Measurements from ENCODE around the gene MAD1L1. TPM values are rescaled to one million over a fixed set of nuclear protein-coding genes. Genes with fewer than 3 reads are reported as not detected.
A peak's percentile ranks its signal among the peaks of the same experiment; 100 is the strongest.
"Not testable (repeated sequence)": the region's sequence is repeated elsewhere in the genome, so short reads cannot be mapped to it uniquely, and the experiment has no call there.

Gene MAD1L1
- total and polyA plus RNA-seq, 8 donors: 21.4 to 58.8 (median 22.5) TPM

DNA sequence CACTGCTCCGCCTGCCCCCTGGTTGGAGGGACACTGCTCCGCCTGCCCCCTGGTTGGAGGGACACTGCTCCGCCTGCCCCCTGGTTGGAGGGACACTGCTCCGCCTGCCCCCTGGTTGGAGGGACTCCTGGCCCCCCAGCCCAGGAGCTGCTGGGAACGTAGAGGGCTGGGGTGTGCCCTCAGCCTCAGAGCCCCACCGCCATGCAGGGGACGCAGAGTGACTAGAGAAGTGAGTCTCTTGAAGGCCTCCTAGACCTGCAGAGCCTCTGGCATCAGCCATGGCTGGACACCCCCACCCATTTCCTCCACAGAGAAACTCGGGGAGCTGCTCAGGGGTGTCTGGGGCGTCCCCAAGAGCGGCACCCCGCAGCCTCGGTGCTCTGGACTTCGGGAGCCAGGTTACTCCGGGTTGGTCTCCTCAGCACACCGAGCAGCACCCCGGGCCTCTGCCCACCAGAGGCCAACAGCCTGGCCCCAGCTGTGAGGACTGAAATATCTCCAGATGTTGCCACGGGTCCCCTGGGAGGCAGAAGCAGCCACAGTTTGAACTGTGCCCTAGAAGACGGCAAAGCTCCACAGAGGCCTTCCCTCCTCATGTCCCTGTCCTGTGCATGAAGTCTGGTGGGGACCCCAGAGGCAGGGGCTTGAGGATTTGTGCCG, 370.8 kb downstream of the MAD1L1 start:
- H3K27ac ChIP-seq: no peak overlapping the region
- no peaks in the 10 kb centered on the region for H3K4me1 ChIP-seq
- no peak for ATAC-seq
- TF ChIP-seq, protein P1, sequence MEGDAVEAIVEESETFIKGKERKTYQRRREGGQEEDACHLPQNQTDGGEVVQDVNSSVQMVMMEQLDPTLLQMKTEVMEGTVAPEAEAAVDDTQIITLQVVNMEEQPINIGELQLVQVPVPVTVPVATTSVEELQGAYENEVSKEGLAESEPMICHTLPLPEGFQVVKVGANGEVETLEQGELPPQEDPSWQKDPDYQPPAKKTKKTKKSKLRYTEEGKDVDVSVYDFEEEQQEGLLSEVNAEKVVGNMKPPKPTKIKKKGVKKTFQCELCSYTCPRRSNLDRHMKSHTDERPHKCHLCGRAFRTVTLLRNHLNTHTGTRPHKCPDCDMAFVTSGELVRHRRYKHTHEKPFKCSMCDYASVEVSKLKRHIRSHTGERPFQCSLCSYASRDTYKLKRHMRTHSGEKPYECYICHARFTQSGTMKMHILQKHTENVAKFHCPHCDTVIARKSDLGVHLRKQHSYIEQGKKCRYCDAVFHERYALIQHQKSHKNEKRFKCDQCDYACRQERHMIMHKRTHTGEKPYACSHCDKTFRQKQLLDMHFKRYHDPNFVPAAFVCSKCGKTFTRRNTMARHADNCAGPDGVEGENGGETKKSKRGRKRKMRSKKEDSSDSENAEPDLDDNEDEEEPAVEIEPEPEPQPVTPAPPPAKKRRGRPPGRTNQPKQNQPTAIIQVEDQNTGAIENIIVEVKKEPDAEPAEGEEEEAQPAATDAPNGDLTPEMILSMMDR (IDR thresholded peaks at IDR 0.05): no peak
- DNase-seq: peak in 1 of 4 donors; percentile 67
- no peaks in the 10 kb centered on the region for H3K27me3 ChIP-seq
- H3K9me3 ChIP-seq: no peaks in the 10 kb centered on the region
- no peaks in the 10 kb centered on the region for H3K36me3 ChIP-seq
- H3K4me3 ChIP-seq: no peak overlapping the region
- intact Hi-C loops (cut with DNase I): no loop called here

DNA sequence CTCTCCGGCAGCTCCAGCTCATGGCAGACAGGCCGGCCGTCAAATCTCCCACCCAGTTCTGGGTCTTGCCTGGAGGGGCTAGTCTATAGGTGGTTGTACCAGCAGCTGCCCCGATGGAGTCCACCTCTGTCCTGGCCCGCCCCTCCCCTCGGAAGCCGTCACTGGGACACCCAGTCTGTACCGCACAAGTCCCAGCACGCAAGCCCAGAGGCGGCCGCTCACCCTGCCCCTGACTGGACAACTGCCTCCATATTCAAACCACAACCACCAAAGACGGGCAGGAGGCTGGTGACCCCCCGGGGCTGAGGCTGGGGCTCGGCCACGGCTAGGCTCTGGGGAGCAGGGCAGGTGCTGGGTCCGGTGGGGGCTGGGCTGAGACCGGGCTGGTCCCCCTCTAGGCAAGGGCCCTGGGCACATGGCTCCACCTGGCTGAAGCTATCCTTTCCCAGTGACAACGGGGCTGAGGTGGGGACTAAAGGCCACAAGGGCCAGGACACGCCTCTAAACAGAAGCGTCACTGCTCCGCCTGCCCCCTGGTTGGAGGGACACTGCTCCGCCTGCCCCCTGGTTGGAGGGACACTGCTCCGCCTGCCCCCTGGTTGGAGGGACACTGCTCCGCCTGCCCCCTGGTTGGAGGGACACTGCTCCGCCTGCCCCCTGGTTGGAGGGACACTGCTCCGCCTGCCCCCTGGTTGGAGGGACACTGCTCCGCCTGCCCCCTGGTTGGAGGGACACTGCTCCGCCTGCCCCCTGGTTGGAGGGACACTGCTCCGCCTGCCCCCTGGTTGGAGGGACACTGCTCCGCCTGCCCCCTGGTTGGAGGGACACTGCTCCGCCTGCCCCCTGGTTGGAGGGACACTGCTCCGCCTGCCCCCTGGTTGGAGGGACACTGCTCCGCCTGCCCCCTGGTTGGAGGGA, 371.6 kb downstream of the MAD1L1 start:
- H3K4me1 ChIP-seq; ATAC-seq; H3K27ac ChIP-seq; H3K27me3 ChIP-seq; H3K4me3 ChIP-seq; H3K9me3 ChIP-seq; H3K36me3 ChIP-seq; intact Hi-C loops (cut with DNase I): not testable (repeated sequence)
- peak in 1 of 4 donors; percentile 76 for DNase-seq

DNA sequence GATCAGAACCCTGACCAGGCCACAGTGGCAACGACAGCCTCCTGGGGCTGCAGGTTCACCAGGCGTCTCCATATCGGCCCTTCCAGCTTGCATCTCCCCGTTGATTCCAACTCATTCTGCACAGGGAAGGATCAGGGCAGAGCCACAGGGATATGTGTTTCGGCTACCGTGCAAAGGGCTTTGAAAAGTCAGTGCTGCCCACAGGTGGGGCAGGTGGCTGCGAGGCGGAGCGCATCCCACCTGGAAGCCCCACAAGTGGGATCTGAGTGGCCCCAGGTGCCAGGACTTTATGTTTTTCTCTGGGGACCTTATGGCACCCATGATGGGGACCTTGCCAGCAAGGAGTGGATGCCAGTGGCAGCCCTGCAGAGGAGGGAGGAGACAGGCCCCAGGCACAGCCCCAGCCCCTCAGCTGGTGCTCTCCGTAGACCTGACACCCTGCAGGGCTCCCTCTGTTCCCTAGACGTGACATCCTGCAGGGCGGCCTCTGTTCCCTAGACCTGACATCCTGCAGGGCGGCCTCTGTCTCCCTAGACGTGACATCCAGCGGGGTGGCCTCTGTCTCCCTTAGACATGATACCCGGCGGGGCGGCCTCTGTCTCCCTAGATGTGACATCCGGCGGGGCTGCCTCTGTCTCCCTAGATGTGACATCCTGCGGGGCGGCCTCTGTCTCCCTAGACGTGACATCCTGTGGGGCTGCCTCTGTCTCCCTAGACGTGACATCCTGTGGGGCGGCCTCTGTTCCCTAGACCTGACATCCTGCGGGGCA, 373.3 kb downstream of the MAD1L1 start:
- Histone ChIP-seq H3K4me3 (no peak overlapping the region), H3K4me1 (no peaks in the 10 kb centered on the region)
- intact Hi-C loops (cut with DNase I): no loop called here

DNA sequence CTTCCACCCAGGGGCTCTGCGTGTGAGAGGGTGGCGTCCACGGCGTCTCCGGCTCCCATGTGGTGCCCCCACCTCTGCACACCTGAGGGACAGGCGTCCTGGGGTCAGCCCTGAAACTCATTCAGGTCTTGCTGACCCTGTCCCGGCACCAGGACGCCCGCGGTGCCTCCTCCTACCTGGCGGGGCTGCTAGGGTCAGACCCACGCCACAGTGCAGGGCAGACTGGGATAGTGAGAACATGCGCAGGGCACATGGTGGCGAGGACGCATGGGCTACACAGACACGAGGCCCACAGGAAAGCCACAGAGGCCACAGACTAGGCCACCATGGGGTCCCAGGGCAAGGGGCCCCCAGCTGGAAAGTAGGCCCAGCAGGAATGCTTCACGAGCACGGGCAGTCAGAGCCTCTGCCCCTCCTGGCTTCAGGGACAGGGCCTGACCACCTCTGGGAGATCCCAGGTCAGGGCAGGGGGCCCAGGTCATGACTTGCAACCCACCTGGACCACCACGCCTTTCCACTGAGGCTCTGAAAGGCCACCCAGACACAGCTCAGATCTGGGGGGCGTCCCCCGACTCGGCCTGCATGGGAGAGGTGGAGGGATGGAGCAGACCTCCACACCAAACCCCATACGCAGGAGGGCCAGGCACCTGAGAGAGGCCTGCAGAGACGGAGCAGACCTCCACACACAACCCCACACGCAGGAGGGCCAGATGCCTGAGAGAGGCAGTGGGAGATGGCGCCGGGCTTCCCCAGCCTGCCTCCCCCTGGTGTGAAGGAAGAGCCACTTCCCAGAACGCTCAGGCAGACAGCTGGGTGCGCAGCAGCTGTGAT, 374.1 kb downstream of the MAD1L1 start:
- no peaks in the 10 kb centered on the region for H3K4me1 ChIP-seq
- no peaks in the 10 kb centered on the region for H3K9me3 ChIP-seq
- no peak overlapping the region for H3K4me3 ChIP-seq
- TF ChIP-seq, protein P1 (IDR thresholded peaks at IDR 0.05): no peak
- DNase-seq: peak in 1 of 4 donors; percentile 73
- H3K27me3 ChIP-seq: no peaks in the 10 kb centered on the region
- no peak for ATAC-seq
- no peaks in the 10 kb centered on the region for H3K36me3 ChIP-seq
- intact Hi-C loops (cut with DNase I): no loop called here
- no peak overlapping the region for H3K27ac ChIP-seq

More for the DNA sequence above, 373.3 kb downstream of the MAD1L1 start:
- no peaks in the 10 kb centered on the region for H3K36me3 ChIP-seq
- DNase-seq (peak in 1 of 4 donors; percentile 75), ATAC-seq (no peak)
- TF ChIP-seq, protein P1 (IDR thresholded peaks at IDR 0.05): no peak
- no peak overlapping the region for H3K27ac ChIP-seq
- no peaks in the 10 kb centered on the region for H3K9me3 ChIP-seq
- H3K27me3 ChIP-seq: no peaks in the 10 kb centered on the region

Data from left lung (tissue), 10 donors.